ENCODE results near the gene EXOSC10. TPM values are rescaled to one million over a fixed set of nuclear protein-coding genes. Genes with fewer than 3 reads are reported as not detected.

Gene EXOSC10
- total and polyA plus RNA-seq, 2 of the 4 experiments (the other 2 are of a cell fraction), result 64.5 to 66.0 TPM

DNA sequence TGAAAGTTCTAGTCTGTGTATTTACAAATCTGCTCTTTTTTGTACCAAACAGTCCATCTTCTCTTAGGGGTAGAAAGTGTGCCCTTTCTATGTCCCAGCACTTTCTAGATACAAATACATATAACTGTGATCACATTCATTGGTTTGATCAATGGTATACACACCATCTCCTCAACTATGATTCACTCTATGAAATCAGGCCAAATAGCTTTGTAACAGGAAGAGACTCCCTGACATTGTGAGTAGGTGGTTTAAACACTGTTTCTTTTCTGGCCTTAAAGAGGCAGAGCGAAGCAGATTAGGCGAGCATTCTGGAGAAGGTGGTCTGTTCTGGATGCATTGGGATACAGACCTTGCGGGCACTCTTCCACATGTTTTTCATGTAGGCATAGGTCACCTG, 39.3 kb upstream of the EXOSC10 start:
- Histone ChIP-seq H3K4me3 (ENCODE audit: insufficient read depth, low read depth, low read length) (no peak overlapping the region), H3K4me2 (ENCODE audit: low read depth, low read length) (no peak overlapping the region), H4K20me1 (ENCODE audit: insufficient read depth, low read length) (no peaks in the 10 kb centered on the region), H3K36me3 (ENCODE audit: control insufficient read depth, insufficient read depth, low read length) (peaks cover 16% of the 10 kb centered on the region), H2BK120ac (ENCODE audit: low read depth, low read length) (peak overlapping the region; percentile 56; the same call in 1 of the 2 replicates), H3K14ac (replicated peaks; ENCODE audit: low read depth, low read length) (no peak overlapping the region), H2AK9ac (replicated peaks; ENCODE audit: low read depth, low read length, poor library complexity) (no peak overlapping the region), H3K27me3 (ENCODE audit: control insufficient read depth, insufficient read depth, low read length) (no peaks in the 10 kb centered on the region), H3K4ac (ENCODE audit: low read depth, low read length) (no peak overlapping the region), H3K9me3 (ENCODE audit: control insufficient read depth, insufficient read depth, low read length) (no peaks in the 10 kb centered on the region), H4K5ac (ENCODE audit: low read depth, low read length) (no peak overlapping the region), H2BK20ac (ENCODE audit: low read depth, low read length) (no peak overlapping the region), H3K9me1 (ENCODE audit: insufficient read depth, low read length) (peaks cover 9% of the 10 kb centered on the region), H3K79me1 (ENCODE audit: low read depth in 1 of 2, low read length in 2 of 2) (peaks cover 0 to 3% of the 10 kb centered on the region in 2 experiments; a peak in 1 of 4 replicates), H2AK5ac (ENCODE audit: low read depth, low read length) (no peak overlapping the region), H2AFZ (replicated peaks; ENCODE audit: low read length, poor library complexity) (no peak overlapping the region), H4K91ac (ENCODE audit: insufficient read depth, low read depth, low read length) (peak overlapping the region; percentile 62; the same call in 1 of the 2 replicates), H3K4me1 (ENCODE audit: control insufficient read depth, insufficient read depth, low read length) (peaks cover 14% of the 10 kb centered on the region), H3K27ac (ENCODE audit: insufficient read depth, low read length) (peak overlapping the region; percentile 12; the same call in 1 of the 2 replicates), H2BK5ac (ENCODE audit: low read depth, low read length, poor library complexity, severe bottlenecking) (peak overlapping the region; percentile 49), H4K8ac (ENCODE audit: low read depth in 2 of 2, low read length in 2 of 2) (peak overlapping the region in 1 of 2 experiments; percentile 62; a peak in 1 of 4 replicates), H3K9ac (ENCODE audit: low read depth, low read length) (no peak overlapping the region), H3K18ac (ENCODE audit: low read depth, low read length) (no peak overlapping the region), H3K56ac (ENCODE audit: extremely low read depth, insufficient read depth, low read length) (no peak overlapping the region), H3K23ac (ENCODE audit: low read depth, low read length) (0 out of 2 replicates have a peak overlapping the region, but pooled peaks have one; percentile 22), H2BK15ac (ENCODE audit: low read depth, low read length) (no peak overlapping the region)
- CTCF ChIA-PET, result no interaction called here
- ATAC-seq (ENCODE audit: low read depth) (peak; percentile 88), DNase-seq (peak; percentile 80)
- BruUV-seq (replicated peaks), result no TSS peak
- in situ Hi-C loops (cut with MboI; ENCODE audit: low sequenced_read_pairs) (no loop called here), intact Hi-C loops (cut with micrococcal nuclease) (no loop called here), dilution Hi-C loops (cut with HindIII; ENCODE audit: low sequenced_read_pairs, unreplicated experiment) (no loop called here)
- 100% methylated on average over 2 of the region's 3 CpGs; no CpG with 5 or more reads in 1 of the 2 experiments for WGBS, 2 experiments (ENCODE audit: extremely low coverage in 2 of 2, insufficient read length in 1 of 2)
- POLR2A ChIA-PET (ENCODE audit: unreplicated experiment), result interaction anchor here (0.6 kb wide), 1 partner anchor 1937 kb away, joined by 3 read pairs; no protein-coding TSS in a partner anchor
- TF ChIP-seq RFX5 (IDR thresholded peaks at IDR 0.05; ENCODE audit: low read depth, low read length) (no peak), FOS (IDR thresholded peaks at IDR 0.05; ENCODE audit: low read depth, low read length) (peak; percentile 48; the same call in 1 of the 2 replicates)

Measured in IMR-90 (cell line).